HepG2 (cell line): ENCODE results near the gene NCOA4. TPM values are rescaled to one million over a fixed set of nuclear protein-coding genes. Genes with fewer than 3 reads are reported as not detected.
A peak's percentile ranks its signal among the peaks of the same experiment; 100 is the strongest.

Source experiments
- ARHGAP35 ChIP-seq: sonication (generic); formaldehyde crosslinking; IDR thresholded peaks from 2 replicates; pipeline ENCODE4 v1.9.0; 2022; ENCODE audit warnings: mild to moderate bottlenecking, inconsistent platforms, moderate library complexity, missing genetic modification reagents, borderline replicate concordance
- CHCHD3 ChIP-seq: sonication (generic); formaldehyde crosslinking; IDR thresholded peaks from 2 replicates; pipeline ENCODE4 v1.8.0; 2022; ENCODE audit warnings: mild to moderate bottlenecking, missing genetic modification reagents, moderate library complexity
- HNF4G ChIP-seq, 2 experiments: sonication (generic) in 1 of 2; formaldehyde crosslinking in 1 of 2; IDR thresholded peaks; 2 replicates each; pipeline versions ENCODE4 v1.4.0 to v1.6.1; 2011 to 2020; ENCODE audit warnings: borderline replicate concordance in 2 of 2, low read depth in 2 of 2, mild to moderate bottlenecking in 2 of 2, low read length in 1 of 2, missing genetic modification reagents in 1 of 2, moderate library complexity in 1 of 2
- HNRNPLL ChIP-seq: fragments of 200-400 bp; formaldehyde crosslinking; IDR thresholded peaks from 2 replicates; pipeline ENCODE4 v1.6.1; 2017; ENCODE audit warnings: mild to moderate bottlenecking, low read depth, low read length; ENCODE audit not compliant: poor library complexity, severe bottlenecking
- MBD4 ChIP-seq: IDR thresholded peaks from 2 replicates; pipeline ENCODE4 v1.6.1; 2012; ENCODE audit warnings: low read length, inconsistent platforms, borderline replicate concordance
- ONECUT2 ChIP-seq: sonication (generic); formaldehyde crosslinking; IDR thresholded peaks from 2 replicates; pipeline ENCODE4 v1.4.0; 2020; ENCODE audit warnings: missing genetic modification reagents
- SMAD1 ChIP-seq: sonication (generic); formaldehyde crosslinking; IDR thresholded peaks from 2 replicates; pipeline ENCODE4 v1.4.0; 2020; ENCODE audit warnings: missing genetic modification reagents, low read depth, mild to moderate bottlenecking, borderline replicate concordance
- THYN1 ChIP-seq: sonication (generic); formaldehyde crosslinking; IDR thresholded peaks from 2 replicates; pipeline ENCODE4 v1.8.1; 2023; ENCODE audit warnings: low read depth, mild to moderate bottlenecking, moderate library complexity, missing genetic modification reagents, borderline replicate concordance
- TMF1 ChIP-seq: sonication (generic); formaldehyde crosslinking; IDR thresholded peaks from 2 replicates; pipeline ENCODE4 v1.8.1; 2022; ENCODE audit warnings: low read depth, missing genetic modification reagents
- ZNF124 ChIP-seq: sonication (generic); formaldehyde crosslinking; IDR thresholded peaks from 2 replicates; pipeline ENCODE4 v1.4.0; 2020; ENCODE audit warnings: missing genetic modification reagents
- ZNF275 ChIP-seq: sonication (generic); formaldehyde crosslinking; IDR thresholded peaks from 2 replicates; pipeline ENCODE4 v1.8.0; 2022; ENCODE audit warnings: missing genetic modification reagents, mild to moderate bottlenecking, inconsistent platforms, borderline replicate concordance
- ZNF333 ChIP-seq: sonication (generic); formaldehyde crosslinking; IDR thresholded peaks from 2 replicates; pipeline ENCODE4 v1.4.0; 2020; ENCODE audit warnings: mild to moderate bottlenecking, missing genetic modification reagents, borderline replicate concordance
- ZNF615 ChIP-seq: sonication (generic); formaldehyde crosslinking; IDR thresholded peaks from 2 replicates; pipeline ENCODE4 v1.5.0; 2020; ENCODE audit warnings: mild to moderate bottlenecking, missing genetic modification reagents, borderline replicate concordance
- ZNF839 ChIP-seq: sonication (generic); formaldehyde crosslinking; IDR thresholded peaks from 2 replicates; pipeline ENCODE4 v1.4.0; 2020; ENCODE audit warnings: missing genetic modification reagents, mild to moderate bottlenecking, borderline replicate concordance
- ZSCAN25 ChIP-seq: sonication (generic); formaldehyde crosslinking; IDR thresholded peaks from 2 replicates; pipeline ENCODE4 v1.8.0; 2022; ENCODE audit warnings: mild to moderate bottlenecking, missing genetic modification reagents
- polyA plus RNA-seq, 8 experiments: library from polyadenylated mRNA; depleted of rRNA in 3 of 8; stranded (reverse) in 7 of 8; unstranded in 1 of 8; fragments of >200 nt; fragmentation: Illumina TruSeq in 4 of 8; extraction: Trizol in 4 of 8; gene quantifications; 2 replicates each; pipeline versions ENCODE4 v1.2.1 to v1.2.3, GENCODE V29; 2011 to 2016; ENCODE audit warnings: low read depth in 4 of 8, missing spikeins in 1 of 8, mixed read lengths in 1 of 8; ENCODE audit not compliant: insufficient read depth in 1 of 8
- total RNA-seq, 5 experiments: library from RNA; depleted of rRNA; stranded (reverse); fragments of >200 nt; fragmentation: Illumina TruSeq; extraction: Trizol; gene quantifications; 2 replicates each; pipeline ENCODE4 v1.2.3, GENCODE V29; 2016; ENCODE audit warnings: low read depth in 1 of 5
- TF ChIP-seq, protein P1 (sequence below): sonication (generic); formaldehyde crosslinking; IDR thresholded peaks from 2 replicates; pipeline ENCODE4 v1.4.0; 2020; ENCODE audit warnings: mild to moderate bottlenecking, missing genetic modification reagents
- TF ChIP-seq, protein P2 (sequence below): sonication (generic); formaldehyde crosslinking; IDR thresholded peaks from 2 replicates; pipeline ENCODE4 v1.5.0; 2020; ENCODE audit warnings: missing genetic modification reagents
- TF ChIP-seq, protein P3 (sequence below): sonication (generic); formaldehyde crosslinking; IDR thresholded peaks from 2 replicates; pipeline ENCODE4 v1.8.0; 2022; ENCODE audit warnings: low read depth, missing genetic modification reagents
- TF ChIP-seq, protein P4 (sequence below): sonication (generic); formaldehyde crosslinking; IDR thresholded peaks from 2 replicates; pipeline ENCODE4 v1.8.0; 2022; ENCODE audit warnings: mild to moderate bottlenecking, missing genetic modification reagents, moderate library complexity

Gene NCOA4
- total and polyA plus RNA-seq, 2 of the 13 experiments (the other 11 are each of a cell fraction or from before 2014, with no cell fraction given), result 306 to 400 TPM

GRCh38 chr10:46035923-46036849 lies 5.8 kb upstream of the NCOA4 start (continued):
- TF ChIP-seq CHCHD3 (CRISPR knock-in tag) (no peak), ONECUT2 (no peak), ZNF615 (CRISPR knock-in tag) (no peak), ARHGAP35 (CRISPR knock-in tag) (no peak), ZNF839 (CRISPR knock-in tag) (peak; percentile 54; the same call in 1 of the 2 replicates), ZNF333 (CRISPR knock-in tag) (no peak), MBD4 (no peak), SMAD1 (CRISPR knock-in tag) (peak; percentile 57; the same call in 1 of the 2 replicates), ZSCAN25 (CRISPR knock-in tag) (0 out of 2 replicates have a peak, but pooled peaks have one; percentile 26), ZNF275 (CRISPR knock-in tag) (peak; percentile 64; the same call in 1 of the 2 replicates), HNF4G (IDR thresholded peaks at IDR 0.05; ENCODE audit: borderline replicate concordance, low read depth, low read length) (peak; percentile 33; the same call in 1 of the 2 replicates), HNF4G (CRISPR knock-in tag; IDR thresholded peaks at IDR 0.05; ENCODE audit: borderline replicate concordance, low read depth) (peak; percentile 83), TMF1 (CRISPR knock-in tag) (no peak), THYN1 (CRISPR knock-in tag) (no peak), HNRNPLL (no peak), ZNF124 (no peak)
- TF ChIP-seq, protein P1, sequence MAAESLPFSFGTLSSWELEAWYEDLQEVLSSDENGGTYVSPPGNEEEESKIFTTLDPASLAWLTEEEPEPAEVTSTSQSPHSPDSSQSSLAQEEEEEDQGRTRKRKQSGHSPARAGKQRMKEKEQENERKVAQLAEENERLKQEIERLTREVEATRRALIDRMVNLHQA (CRISPR knock-in tag), result no peak
- TF ChIP-seq, protein P2, sequence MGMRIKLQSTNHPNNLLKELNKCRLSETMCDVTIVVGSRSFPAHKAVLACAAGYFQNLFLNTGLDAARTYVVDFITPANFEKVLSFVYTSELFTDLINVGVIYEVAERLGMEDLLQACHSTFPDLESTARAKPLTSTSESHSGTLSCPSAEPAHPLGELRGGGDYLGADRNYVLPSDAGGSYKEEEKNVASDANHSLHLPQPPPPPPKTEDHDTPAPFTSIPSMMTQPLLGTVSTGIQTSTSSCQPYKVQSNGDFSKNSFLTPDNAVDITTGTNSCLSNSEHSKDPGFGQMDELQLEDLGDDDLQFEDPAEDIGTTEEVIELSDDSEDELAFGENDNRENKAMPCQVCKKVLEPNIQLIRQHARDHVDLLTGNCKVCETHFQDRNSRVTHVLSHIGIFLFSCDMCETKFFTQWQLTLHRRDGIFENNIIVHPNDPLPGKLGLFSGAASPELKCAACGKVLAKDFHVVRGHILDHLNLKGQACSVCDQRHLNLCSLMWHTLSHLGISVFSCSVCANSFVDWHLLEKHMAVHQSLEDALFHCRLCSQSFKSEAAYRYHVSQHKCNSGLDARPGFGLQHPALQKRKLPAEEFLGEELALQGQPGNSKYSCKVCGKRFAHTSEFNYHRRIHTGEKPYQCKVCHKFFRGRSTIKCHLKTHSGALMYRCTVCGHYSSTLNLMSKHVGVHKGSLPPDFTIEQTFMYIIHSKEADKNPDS (CRISPR knock-in tag), result no peak
- TF ChIP-seq, protein P3, sequence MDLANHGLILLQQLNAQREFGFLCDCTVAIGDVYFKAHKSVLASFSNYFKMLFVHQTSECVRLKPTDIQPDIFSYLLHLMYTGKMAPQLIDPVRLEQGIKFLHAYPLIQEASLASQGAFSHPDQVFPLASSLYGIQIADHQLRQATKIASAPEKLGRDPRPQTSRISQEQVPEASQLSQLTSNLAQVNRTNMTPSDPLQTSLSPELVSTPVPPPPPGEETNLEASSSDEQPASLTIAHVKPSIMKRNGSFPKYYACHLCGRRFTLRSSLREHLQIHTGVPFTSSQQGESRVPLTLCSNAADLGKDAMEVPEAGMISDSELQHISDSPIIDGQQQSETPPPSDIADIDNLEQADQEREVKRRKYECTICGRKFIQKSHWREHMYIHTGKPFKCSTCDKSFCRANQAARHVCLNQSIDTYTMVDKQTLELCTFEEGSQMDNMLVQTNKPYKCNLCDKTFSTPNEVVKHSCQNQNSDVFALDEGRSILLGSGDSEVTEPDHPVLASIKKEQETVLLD (CRISPR knock-in tag), result 0 out of 2 replicates have a peak, but pooled peaks have one; percentile 25
- TF ChIP-seq, protein P4, sequence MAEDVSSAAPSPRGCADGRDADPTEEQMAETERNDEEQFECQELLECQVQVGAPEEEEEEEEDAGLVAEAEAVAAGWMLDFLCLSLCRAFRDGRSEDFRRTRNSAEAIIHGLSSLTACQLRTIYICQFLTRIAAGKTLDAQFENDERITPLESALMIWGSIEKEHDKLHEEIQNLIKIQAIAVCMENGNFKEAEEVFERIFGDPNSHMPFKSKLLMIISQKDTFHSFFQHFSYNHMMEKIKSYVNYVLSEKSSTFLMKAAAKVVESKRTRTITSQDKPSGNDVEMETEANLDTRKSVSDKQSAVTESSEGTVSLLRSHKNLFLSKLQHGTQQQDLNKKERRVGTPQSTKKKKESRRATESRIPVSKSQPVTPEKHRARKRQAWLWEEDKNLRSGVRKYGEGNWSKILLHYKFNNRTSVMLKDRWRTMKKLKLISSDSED, result no peak
